HG03103 (cell line): ENCODE measurements around the gene RCOR2.
A peak's percentile ranks its signal among the peaks of the same experiment; 100 is the strongest.
"Not testable (repeated sequence)": the region's sequence is repeated elsewhere in the genome, so short reads cannot be mapped to it uniquely, and the experiment has no call there.

Source experiments
- ATAC-seq: cut with Tn5 transposase; IDR thresholded peaks from one replicate; pipeline ENCODE4 v1.9.1; 2021; ENCODE audit warnings: low read depth; ENCODE audit not compliant: unreplicated experiment

RCOR2 gene

GRCh38 chr11:63882555-63883242, 34.3 kb downstream of the RCOR2 start:
- ATAC-seq: no peak

- ATAC-seq: no peak
These were observed 36.6 kb downstream of the RCOR2 start for GRCh38 chr11:63880403-63880790.

GRCh38 chr11:63879598-63880402, 37.2 kb downstream of the RCOR2 start:
- no peak for ATAC-seq

- no peak for ATAC-seq
These were observed 39.2 kb downstream of the RCOR2 start for GRCh38 chr11:63877658-63878241.

- no peak for ATAC-seq
These were observed 40.3 kb downstream of the RCOR2 start for GRCh38 chr11:63876616-63877015.

- no peak for ATAC-seq
These were observed 41.4 kb downstream of the RCOR2 start for GRCh38 chr11:63875506-63876065.

GRCh38 chr11:63874511-63874910, 42.5 kb downstream of the RCOR2 start:
- no peak for ATAC-seq

GRCh38 chr11:63873311-63873710, 43.7 kb downstream of the RCOR2 start:
- ATAC-seq: no peak

- no peak for ATAC-seq
These were observed 44.2 kb downstream of the RCOR2 start for GRCh38 chr11:63872800-63873197.

- peak; percentile 89 for ATAC-seq
These were observed 44.8 kb downstream of the RCOR2 start for GRCh38 chr11:63871962-63872799.

- ATAC-seq: no peak
These were observed 46.4 kb downstream of the RCOR2 start for GRCh38 chr11:63870351-63871140.

GRCh38 chr11:63869683-63870082, 47.3 kb downstream of the RCOR2 start:
- no peak for ATAC-seq

- no peak for ATAC-seq
These were observed 47.8 kb downstream of the RCOR2 start for GRCh38 chr11:63869171-63869591.

GRCh38 chr11:63868399-63869064, 48.4 kb downstream of the RCOR2 start:
- ATAC-seq: no peak

- ATAC-seq: no peak
These were observed 49.5 kb downstream of the RCOR2 start for GRCh38 chr11:63867511-63867910.

- ATAC-seq: peak; percentile 58
These were observed 50.8 kb downstream of the RCOR2 start for GRCh38 chr11:63866211-63866610.

- not testable (repeated sequence) for ATAC-seq
These were observed 53.3 kb downstream of the RCOR2 start for GRCh38 chr11:63863620-63864019.

- no peak for ATAC-seq
These were observed 54.0 kb downstream of the RCOR2 start for GRCh38 chr11:63862923-63863322.
